A673 (cell line): ENCODE results near the gene PNKD. TPM values are rescaled to one million over a fixed set of nuclear protein-coding genes. Genes with fewer than 3 reads are reported as not detected.

Experiments used
- BruUV-seq: library from RNA; stranded (reverse); fragments of 400-500 nt; replicated peaks from 2 replicates; lab custom pipeline; 2021; lab: Mats Ljungman, UMichigan
- CTCF ChIA-PET: fragments of 300-600 bp; sonication (Branson Sonifier 250); formaldehyde crosslinking; loops from one replicate; lab custom pipeline; 2022; ENCODE audit warnings: antibody characterized with exemption; lab: Charles Lee
- POLR2A ChIA-PET: fragments of 300-600 bp; sonication (Branson Sonifier 250); formaldehyde crosslinking; loops from one replicate; lab custom pipeline; 2022; ENCODE audit warnings: antibody characterized with exemption; ENCODE audit not compliant: low non-redundant PET; lab: Charles Lee
- DNase-seq: peaks from one replicate; pipeline ENCODE4 v3.0.0-alpha.2; 2015; ENCODE audit warnings: low spot score
- H3K27ac ChIP-seq: fragments of 200-600 bp; sonication (generic); 2 replicates; pipeline ENCODE4 v1.5.1; 2016; ENCODE audit warnings: mixed run types, low read depth, mild to moderate bottlenecking, mixed read lengths, antibody characterized with exemption, low read length; ENCODE audit not compliant: poor library complexity, severe bottlenecking
- H3K27me3 ChIP-seq: fragments of 200-600 bp; sonication (generic); replicated peaks from 2 replicates; pipeline ENCODE4 v1.6.1; 2017; ENCODE audit warnings: mixed run types, low read depth, mild to moderate bottlenecking, mixed read lengths, antibody characterized with exemption, low read length; ENCODE audit not compliant: insufficient read depth, poor library complexity
- H3K36me3 ChIP-seq: fragments of 200-600 bp; sonication (generic); 2 replicates; pipeline ENCODE4 v1.6.1; 2016; ENCODE audit warnings: mixed run types, mild to moderate bottlenecking, mixed read lengths, antibody characterized with exemption, low read length; ENCODE audit not compliant: insufficient read depth, poor library complexity, severe bottlenecking
- H3K4me1 ChIP-seq: fragments of 200-600 bp; sonication (generic); 2 replicates; pipeline ENCODE4 v1.6.1; 2017; ENCODE audit warnings: mixed run types, mild to moderate bottlenecking, mixed read lengths, antibody characterized with exemption, low read length; ENCODE audit not compliant: insufficient read depth, poor library complexity, severe bottlenecking
- H3K4me3 ChIP-seq: fragments of 200-600 bp; sonication (generic); 2 replicates; pipeline ENCODE4 v1.5.1; 2016; ENCODE audit warnings: low read depth, mixed run types, mild to moderate bottlenecking, mixed read lengths, low read length; ENCODE audit not compliant: poor library complexity, severe bottlenecking
- H3K9me3 ChIP-seq: fragments of 200-600 bp; sonication (generic); 2 replicates; pipeline ENCODE4 v1.6.1; 2016; ENCODE audit warnings: mixed run types, low read depth, mild to moderate bottlenecking, mixed read lengths, antibody characterized with exemption, low read length; ENCODE audit not compliant: poor library complexity, severe bottlenecking
- CTCF ChIP-seq: fragments of 300-800, 200-600 bp; sonication (generic); conservative IDR thresholded peaks from 2 replicates; pipeline ENCODE4 v1.5.1; 2017; ENCODE audit warnings: low read depth, mild to moderate bottlenecking, antibody characterized with exemption, low read length, moderate library complexity, mixed read lengths
- EZH2 ChIP-seq: fragments of 200-600 bp; sonication (generic); IDR thresholded peaks from 2 replicates; pipeline ENCODE4 v1.6.1; 2017; ENCODE audit warnings: borderline replicate concordance, low read depth, mild to moderate bottlenecking, mixed read lengths, antibody characterized with exemption, low read length; ENCODE audit not compliant: poor library complexity, severe bottlenecking
- intact Hi-C: fragments of 100-400 bp; cut with micrococcal nuclease; formaldehyde crosslinking; loops from one replicate; pipeline ENCODE4 v1.10.0; 2022; ENCODE audit not compliant: unreplicated experiment
- total RNA-seq: library from RNA; stranded (reverse); gene quantifications from 2 replicates; pipeline ENCODE4 v1.2.3, GENCODE V29; 2021

PNKD gene
- total RNA-seq, 1 experiment from 2014 or later: 36.7 TPM

GRCh38 chr2:218371983-218372350 lies 101.6 kb downstream of the PNKD start:
- H3K27ac ChIP-seq: no peak overlapping the region
- no TSS peak for BruUV-seq
- ChIA-PET POLR2A (no interaction called here), CTCF (no interaction called here)
- no peaks in the 10 kb centered on the region for H3K27me3 ChIP-seq
- TF ChIP-seq CTCF: no peak
- no peak for TF ChIP-seq EZH2
- H3K36me3 ChIP-seq: no peaks in the 10 kb centered on the region
- no peaks in the 10 kb centered on the region for H3K4me1 ChIP-seq
- intact Hi-C loops: no loop called here
- DNase-seq: no peak
- no peaks in the 10 kb centered on the region for H3K9me3 ChIP-seq
- H3K4me3 ChIP-seq: no peak overlapping the region

DNA sequence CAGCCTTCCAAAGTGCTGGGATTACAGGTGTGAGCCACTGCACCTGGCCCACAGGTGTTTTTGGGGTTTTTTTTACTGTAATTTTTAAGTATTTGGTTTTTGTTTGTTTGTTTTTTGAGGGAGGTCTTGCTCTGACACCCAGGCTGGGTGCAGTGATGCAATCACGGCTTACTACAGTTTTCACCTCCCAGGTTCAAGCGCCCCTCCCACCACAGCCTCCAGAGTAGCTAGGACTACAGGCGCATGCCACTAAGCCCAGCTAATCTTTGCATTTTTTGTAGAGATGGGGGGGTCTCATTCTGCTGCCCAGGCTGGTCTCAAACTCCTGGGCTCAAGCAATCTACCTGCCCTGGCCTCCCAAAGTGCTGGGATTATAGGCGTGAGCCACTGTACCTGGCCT lies 104.5 kb downstream of the PNKD start:
- H3K9me3 ChIP-seq: no peaks in the 10 kb centered on the region
- no TSS peak for BruUV-seq
- H3K4me1 ChIP-seq: no peaks in the 10 kb centered on the region
- no peak overlapping the region for H3K27ac ChIP-seq
- no peak for TF ChIP-seq EZH2
- TF ChIP-seq CTCF: no peak
- H3K4me3 ChIP-seq: no peak overlapping the region
- intact Hi-C loops: no loop called here
- CTCF ChIA-PET: no interaction called here
- POLR2A ChIA-PET: no interaction called here
- H3K36me3 ChIP-seq: no peaks in the 10 kb centered on the region
- H3K27me3 ChIP-seq: no peaks in the 10 kb centered on the region
- no peak for DNase-seq

- DNase-seq: peak; percentile 52
These were observed 104.9 kb downstream of the PNKD start for GRCh38 chr2:218375212-218375611.

More at GRCh38 chr2:218375212-218375611, 104.9 kb downstream of the PNKD start:
- intact Hi-C loops: no loop called here
- BruUV-seq: no TSS peak
- Histone ChIP-seq H3K27ac (no peak overlapping the region), H3K4me1 (no peaks in the 10 kb centered on the region), H3K36me3 (no peaks in the 10 kb centered on the region), H3K4me3 (no peak overlapping the region), H3K27me3 (no peaks in the 10 kb centered on the region), H3K9me3 (no peaks in the 10 kb centered on the region)
- TF ChIP-seq EZH2 (no peak), CTCF (no peak)
- ChIA-PET CTCF (no interaction called here), POLR2A (no interaction called here)
